CD4-positive, alpha-beta memory T cell (primary cell): ENCODE measurements around the gene KRT77. TPM values are rescaled to one million over a fixed set of nuclear protein-coding genes. Genes with fewer than 3 reads are reported as not detected.
A peak's percentile ranks its signal among the peaks of the same experiment; 100 is the strongest.

Experiments used
- CTCF ChIA-PET: fragments of 350-600 bp; sonication (Branson Sonifier 250); formaldehyde crosslinking; loops from one replicate; lab custom pipeline; 2021; ENCODE audit warnings: inconsistent platforms; ENCODE audit not compliant: partially characterized antibody; lab: Charles Lee
- POLR2A ChIA-PET: fragments of 350-600 bp; sonication (Branson Sonifier 250); formaldehyde crosslinking; loops from one replicate; lab custom pipeline; 2021; ENCODE audit not compliant: partially characterized antibody; lab: Charles Lee
- DNase-seq, 5 donors: peaks; one replicate each; pipeline versions ENCODE4 v3.0.0 to v3.0.0-alpha.2; 2020 to 2022; ENCODE audit warnings: mixed read lengths in 1 of 5
- H3K27ac ChIP-seq: one replicate; pipeline ENCODE4 v1.7.0; 2013; ENCODE audit warnings: low read depth, low read length
- H3K27me3 ChIP-seq: 2 replicates; pipeline ENCODE4 v1.7.0; 2013; ENCODE audit warnings: mild to moderate bottlenecking, low read length, moderate library complexity; ENCODE audit not compliant: insufficient read depth
- H3K36me3 ChIP-seq: 2 replicates; pipeline ENCODE4 v1.7.0; 2013; ENCODE audit warnings: mild to moderate bottlenecking, low read length, moderate library complexity; ENCODE audit not compliant: insufficient read depth
- H3K4me1 ChIP-seq: 2 replicates; pipeline ENCODE4 v1.7.0; 2013; ENCODE audit warnings: mild to moderate bottlenecking, low read length, moderate library complexity; ENCODE audit not compliant: insufficient read depth
- H3K4me3 ChIP-seq, 2 donors: one replicate each; pipeline ENCODE4 v1.7.0; 2013; ENCODE audit warnings: low read length in 2 of 2, mild to moderate bottlenecking in 1 of 2
- H3K9me3 ChIP-seq, 2 donors: one replicate each; pipeline ENCODE4 v1.7.0; 2013; ENCODE audit warnings: low read length in 2 of 2, control low read depth in 1 of 2; ENCODE audit not compliant: control insufficient read depth in 1 of 2
- H3K27ac Mint-ChIP-seq, 7 donors: one replicate each; pipeline ENCODE4 v1.8.0; 2020 to 2021; ENCODE audit warnings: mixed read lengths in 7 of 7, mild to moderate bottlenecking in 6 of 7, inconsistent platforms in 3 of 7, moderate library complexity in 3 of 7
- H3K27me3 Mint-ChIP-seq, 2 donors: one replicate each; pipeline ENCODE4 v1.8.0; 2020 to 2021; ENCODE audit warnings: mixed read lengths in 2 of 2
- H3K36me3 Mint-ChIP-seq, 2 donors: one replicate each; pipeline ENCODE4 v1.8.0; 2020 to 2021; ENCODE audit warnings: mixed read lengths in 2 of 2, inconsistent platforms in 1 of 2, mild to moderate bottlenecking in 1 of 2
- H3K4me1 Mint-ChIP-seq, 4 donors: one replicate each; pipeline ENCODE4 v1.8.0; 2020 to 2021; ENCODE audit warnings: mixed read lengths in 4 of 4, mild to moderate bottlenecking in 1 of 4
- H3K4me3 Mint-ChIP-seq, 8 donors: one replicate each; pipeline ENCODE4 v1.8.0; 2020 to 2021; ENCODE audit warnings: mixed read lengths in 8 of 8, mild to moderate bottlenecking in 7 of 8, moderate library complexity in 6 of 8, inconsistent platforms in 3 of 8
- H3K9me3 Mint-ChIP-seq, 8 donors: one replicate each; pipeline ENCODE4 v1.8.0; 2020 to 2021; ENCODE audit warnings: mixed read lengths in 8 of 8, mild to moderate bottlenecking in 5 of 8, inconsistent platforms in 3 of 8, moderate library complexity in 1 of 8
- intact Hi-C: fragments of 100-400 bp; cut with micrococcal nuclease; formaldehyde crosslinking; loops from one replicate; pipeline ENCODE4 v1.15.1; 2023
- polyA plus RNA-seq, 2 donors: library from polyadenylated mRNA; unstranded; fragments of 300-500 nt; fragmentation: Illumina TruSeq; gene quantifications; one replicate each; pipeline ENCODE4 v1.2.3, GENCODE V29; 2021
- total RNA-seq, 2 experiments: library from RNA; stranded (reverse); gene quantifications; one replicate each; pipeline ENCODE4 v1.2.3, GENCODE V29; 2021

KRT77 gene
- total and polyA plus RNA-seq, 4 experiments from 2014 or later = not detected

GRCh38 chr12:52744493-52745156 is 41.3 kb upstream of the KRT77 start:
- Histone ChIP-seq H3K27ac (no peak overlapping the region), H3K9me3 (no peaks in the 10 kb centered on the region), H3K36me3 (no peaks in the 10 kb centered on the region), H3K27me3 (no peaks in the 10 kb centered on the region), H3K4me3 (no peak overlapping the region), H3K4me1 (no peaks in the 10 kb centered on the region)
- Mint-ChIP-seq H3K27me3 (peaks cover 10 to 22% of the 10 kb centered on the region in 2 donors), H3K27ac (no peak overlapping the region), H3K4me3 (no peak overlapping the region), H3K9me3 (peaks cover 0 to 2% (median 0%) of the 10 kb centered on the region in 8 donors), H3K36me3 (no peaks in the 10 kb centered on the region), H3K4me1 (peaks cover 3 to 7% (median 5%) of the 10 kb centered on the region in 4 donors)
- intact Hi-C loops = no loop called here
- CTCF ChIA-PET = interaction anchor here (1.3 kb wide), 1 partner anchor 235 kb away, joined by 5 read pairs; no protein-coding TSS in a partner anchor
- no peak for DNase-seq
- POLR2A ChIA-PET = no interaction called here

DNA sequence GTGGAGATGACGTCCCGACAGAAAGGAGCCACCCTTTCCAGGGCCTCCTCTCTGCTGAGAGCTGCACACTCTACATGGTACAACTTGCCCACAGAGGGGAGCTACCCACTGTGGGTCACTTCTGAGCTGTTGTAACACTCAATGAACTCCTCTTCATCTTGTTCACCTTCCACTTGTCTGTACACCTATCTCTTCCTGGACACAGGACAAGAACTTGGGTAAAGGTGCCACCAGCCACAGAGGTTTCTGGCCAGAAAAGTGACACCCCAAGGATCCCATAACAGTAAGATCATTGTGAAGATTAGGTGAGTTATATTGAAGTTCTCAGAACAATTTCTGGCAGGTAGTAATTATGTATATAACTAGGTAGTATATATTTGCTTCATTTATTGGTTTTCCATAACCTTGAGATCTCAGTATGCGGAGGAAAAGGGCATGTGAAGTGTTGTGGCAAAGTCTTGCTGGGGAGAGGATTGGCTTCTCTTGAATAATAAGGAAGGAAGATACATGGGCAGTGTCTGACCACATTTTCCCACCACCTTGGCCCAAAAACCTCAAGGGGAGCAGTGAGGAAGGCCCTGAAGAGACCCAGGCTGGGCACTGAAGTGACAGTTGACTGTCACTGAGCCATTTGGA is 39.6 kb upstream of the KRT77 start:
- peaks cover 0 to 2% (median 0%) of the 10 kb centered on the region in 8 donors for H3K9me3 Mint-ChIP-seq
- peaks cover 11 to 21% of the 10 kb centered on the region in 2 donors for H3K27me3 Mint-ChIP-seq
- no peak overlapping the region for H3K4me3 Mint-ChIP-seq
- DNase-seq = no peak
- no peaks in the 10 kb centered on the region for H3K36me3 ChIP-seq
- H3K4me1 Mint-ChIP-seq = no peaks in the 10 kb centered on the region
- no peak overlapping the region for H3K4me3 ChIP-seq
- POLR2A ChIA-PET = no interaction called here
- H3K36me3 Mint-ChIP-seq = no peaks in the 10 kb centered on the region
- H3K4me1 ChIP-seq = no peaks in the 10 kb centered on the region
- H3K9me3 ChIP-seq = no peaks in the 10 kb centered on the region
- H3K27ac Mint-ChIP-seq = no peak overlapping the region
- no peaks in the 10 kb centered on the region for H3K27me3 ChIP-seq
- intact Hi-C loops = no loop called here
- CTCF ChIA-PET = no interaction called here
- H3K27ac ChIP-seq = no peak overlapping the region

GRCh38 chr12:52742196-52742580 is 38.9 kb upstream of the KRT77 start:
- Histone ChIP-seq H3K27me3 (no peaks in the 10 kb centered on the region), H3K27ac (no peak overlapping the region), H3K36me3 (no peaks in the 10 kb centered on the region), H3K4me3 (no peak overlapping the region), H3K4me1 (no peaks in the 10 kb centered on the region), H3K9me3 (no peaks in the 10 kb centered on the region)
- POLR2A ChIA-PET = no interaction called here
- intact Hi-C loops = no loop called here
- Mint-ChIP-seq H3K4me3 (no peak overlapping the region), H3K4me1 (no peaks in the 10 kb centered on the region), H3K27ac (no peak overlapping the region), H3K36me3 (no peaks in the 10 kb centered on the region), H3K9me3 (peaks cover 0 to 2% (median 0%) of the 10 kb centered on the region in 8 donors), H3K27me3 (peaks cover 10 to 21% of the 10 kb centered on the region in 2 donors)
- no peak for DNase-seq
- CTCF ChIA-PET = no interaction called here

DNA sequence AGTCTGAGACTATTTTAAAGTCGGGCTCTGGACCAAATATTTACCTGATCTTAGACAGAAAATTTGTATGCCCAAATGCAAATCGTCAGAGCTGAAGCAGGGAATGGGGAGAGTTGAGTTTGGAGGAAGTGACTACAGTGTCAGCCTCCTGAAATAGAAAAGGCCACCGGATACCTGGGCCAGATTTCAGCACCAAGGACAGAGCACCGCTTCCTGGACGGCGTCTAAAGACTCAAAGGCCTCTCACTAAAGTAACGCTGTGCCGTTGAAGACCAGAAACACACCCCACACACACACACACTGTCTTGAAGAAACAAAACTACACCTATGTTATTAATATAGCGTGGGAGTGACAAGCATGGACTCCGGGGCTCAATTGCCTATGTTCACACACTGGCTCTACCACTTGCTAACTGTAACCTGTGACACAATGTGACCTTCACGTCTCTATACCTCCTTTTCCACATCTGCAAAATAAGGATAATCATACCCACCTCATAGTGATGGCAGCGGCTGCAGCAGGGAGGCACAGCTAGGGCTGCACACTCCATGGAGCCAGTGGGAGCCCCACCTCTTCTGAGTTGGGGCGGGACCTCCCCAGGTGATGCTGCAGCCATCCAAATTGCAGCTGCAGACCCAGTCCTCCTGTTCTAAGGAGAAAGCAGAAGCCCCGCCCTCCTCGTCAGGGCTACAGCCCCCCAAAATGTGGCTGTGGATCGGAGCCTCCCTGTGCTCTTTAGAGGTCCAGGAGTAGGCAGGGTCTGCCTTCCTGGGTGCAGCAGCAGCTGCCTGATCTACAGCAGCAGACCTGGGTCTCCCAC is 38.3 kb upstream of the KRT77 start:
- peak in 4 of 5 donors; percentile 28 to 49 (median 34) for DNase-seq
- Mint-ChIP-seq H3K27me3 (peaks cover 9 to 21% of the 10 kb centered on the region in 2 donors), H3K9me3 (peaks cover 0 to 2% (median 0%) of the 10 kb centered on the region in 8 donors), H3K27ac (no peak overlapping the region), H3K36me3 (no peaks in the 10 kb centered on the region), H3K4me3 (no peak overlapping the region), H3K4me1 (no peaks in the 10 kb centered on the region)
- no peaks in the 10 kb centered on the region for H3K36me3 ChIP-seq
- ChIA-PET POLR2A (no interaction called here), CTCF (no interaction called here)
- H3K27ac ChIP-seq = no peak overlapping the region
- no peaks in the 10 kb centered on the region for H3K27me3 ChIP-seq
- no peaks in the 10 kb centered on the region for H3K4me1 ChIP-seq
- no peak overlapping the region for H3K4me3 ChIP-seq
- no peaks in the 10 kb centered on the region for H3K9me3 ChIP-seq
- intact Hi-C loops = no loop called here

DNA sequence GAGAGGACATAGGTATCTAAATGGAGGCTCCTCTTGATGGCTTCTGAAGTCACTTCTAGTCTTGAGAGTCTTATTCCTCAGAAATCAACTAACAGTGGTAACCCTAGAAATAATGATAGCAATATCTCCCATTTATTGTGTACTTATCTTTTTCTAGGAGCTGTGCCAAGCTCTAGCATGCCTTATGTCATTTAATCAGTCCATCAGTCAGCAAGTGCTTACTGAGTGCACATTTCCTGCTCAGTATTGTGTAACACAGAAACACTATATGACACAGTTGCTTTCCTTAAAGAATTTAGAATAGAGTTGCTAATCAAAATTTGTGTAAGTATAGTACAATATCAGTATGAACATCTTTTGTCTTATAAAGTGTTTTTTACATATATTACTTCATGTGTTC is 37.3 kb upstream of the KRT77 start:
- H3K4me1 ChIP-seq = no peaks in the 10 kb centered on the region
- no peak overlapping the region for H3K27ac Mint-ChIP-seq
- H3K9me3 Mint-ChIP-seq = peaks cover 0 to 2% (median 0%) of the 10 kb centered on the region in 8 donors
- no peak for DNase-seq
- H3K27me3 ChIP-seq = no peaks in the 10 kb centered on the region
- H3K4me3 Mint-ChIP-seq = no peak overlapping the region
- no peaks in the 10 kb centered on the region for H3K36me3 Mint-ChIP-seq
- no peak overlapping the region for H3K4me3 ChIP-seq
- intact Hi-C loops = no loop called here
- POLR2A ChIA-PET = no interaction called here
- no peaks in the 10 kb centered on the region for H3K9me3 ChIP-seq
- H3K36me3 ChIP-seq = no peaks in the 10 kb centered on the region
- CTCF ChIA-PET = no interaction called here
- no peaks in the 10 kb centered on the region for H3K4me1 Mint-ChIP-seq
- no peak overlapping the region for H3K27ac ChIP-seq
- peaks cover 9 to 19% of the 10 kb centered on the region in 2 donors for H3K27me3 Mint-ChIP-seq

GRCh38 chr12:52739963-52740362 is 36.6 kb upstream of the KRT77 start:
- H3K27ac ChIP-seq = no peak overlapping the region
- no peaks in the 10 kb centered on the region for H3K27me3 ChIP-seq
- no peaks in the 10 kb centered on the region for H3K36me3 ChIP-seq
- no peak overlapping the region for H3K4me3 ChIP-seq
- no peak overlapping the region for H3K27ac Mint-ChIP-seq
- H3K9me3 Mint-ChIP-seq = peaks cover 0 to 2% (median 0%) of the 10 kb centered on the region in 8 donors
- no peaks in the 10 kb centered on the region for H3K9me3 ChIP-seq
- no peak for DNase-seq
- peaks cover 10 to 22% of the 10 kb centered on the region in 2 donors for H3K27me3 Mint-ChIP-seq
- POLR2A ChIA-PET = no interaction called here
- no peaks in the 10 kb centered on the region for H3K4me1 ChIP-seq
- intact Hi-C loops = no loop called here
- CTCF ChIA-PET = no interaction called here
- H3K4me1 Mint-ChIP-seq = no peaks in the 10 kb centered on the region
- no peak overlapping the region for H3K4me3 Mint-ChIP-seq
- no peaks in the 10 kb centered on the region for H3K36me3 Mint-ChIP-seq
